ENCODE measurements around the gene DIP2C. TPM values are rescaled to one million over a fixed set of nuclear protein-coding genes. Genes with fewer than 3 reads are reported as not detected.

Gene DIP2C
- total RNA-seq, 1 donor from 2014 or later: 11.4 TPM

GRCh38 chr10:510415-510881 lies 179.0 kb downstream of the DIP2C start:
- TF ChIP-seq, protein P1, sequence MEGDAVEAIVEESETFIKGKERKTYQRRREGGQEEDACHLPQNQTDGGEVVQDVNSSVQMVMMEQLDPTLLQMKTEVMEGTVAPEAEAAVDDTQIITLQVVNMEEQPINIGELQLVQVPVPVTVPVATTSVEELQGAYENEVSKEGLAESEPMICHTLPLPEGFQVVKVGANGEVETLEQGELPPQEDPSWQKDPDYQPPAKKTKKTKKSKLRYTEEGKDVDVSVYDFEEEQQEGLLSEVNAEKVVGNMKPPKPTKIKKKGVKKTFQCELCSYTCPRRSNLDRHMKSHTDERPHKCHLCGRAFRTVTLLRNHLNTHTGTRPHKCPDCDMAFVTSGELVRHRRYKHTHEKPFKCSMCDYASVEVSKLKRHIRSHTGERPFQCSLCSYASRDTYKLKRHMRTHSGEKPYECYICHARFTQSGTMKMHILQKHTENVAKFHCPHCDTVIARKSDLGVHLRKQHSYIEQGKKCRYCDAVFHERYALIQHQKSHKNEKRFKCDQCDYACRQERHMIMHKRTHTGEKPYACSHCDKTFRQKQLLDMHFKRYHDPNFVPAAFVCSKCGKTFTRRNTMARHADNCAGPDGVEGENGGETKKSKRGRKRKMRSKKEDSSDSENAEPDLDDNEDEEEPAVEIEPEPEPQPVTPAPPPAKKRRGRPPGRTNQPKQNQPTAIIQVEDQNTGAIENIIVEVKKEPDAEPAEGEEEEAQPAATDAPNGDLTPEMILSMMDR (conservative IDR thresholded peaks at IDR 0.05; ENCODE audit: low read depth, low read length): no peak
- no peak for DNase-seq (ENCODE audit: low read depth)
- no peak overlapping the region for H3K4me3 ChIP-seq (ENCODE audit: low read depth, low read length)

- H3K4me3 ChIP-seq (ENCODE audit: low read depth, low read length): no peak overlapping the region
- TF ChIP-seq, protein P1 (conservative IDR thresholded peaks at IDR 0.05; ENCODE audit: low read depth, low read length): no peak
- no peak for DNase-seq (ENCODE audit: low read depth)
Measured at GRCh38 chr10:509361-510102, 179.9 kb downstream of the DIP2C start.

DNA sequence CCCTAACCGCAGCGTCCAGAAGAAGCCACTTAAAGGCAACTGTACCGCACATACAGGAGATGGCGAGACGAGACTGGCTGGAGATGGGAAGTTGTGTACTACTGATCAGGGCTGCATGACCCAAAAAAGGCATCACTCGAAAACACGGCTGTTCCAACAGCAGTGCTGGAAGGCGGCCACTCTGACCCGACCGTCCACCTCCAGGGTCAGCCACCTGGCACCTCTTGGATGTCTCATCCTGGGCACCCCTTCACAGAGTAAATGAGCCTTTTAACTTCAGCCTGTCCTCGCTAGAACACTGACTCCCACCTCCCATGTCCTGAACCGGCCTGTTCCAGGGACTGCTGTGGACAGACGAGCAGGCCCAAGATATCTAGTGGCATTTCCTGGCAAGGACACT lies 180.7 kb downstream of the DIP2C start:
- DNase-seq (ENCODE audit: low read depth): no peak
- TF ChIP-seq, protein P1 (conservative IDR thresholded peaks at IDR 0.05; ENCODE audit: low read depth, low read length): no peak
- no peak overlapping the region for H3K4me3 ChIP-seq (ENCODE audit: low read depth, low read length)

DNA sequence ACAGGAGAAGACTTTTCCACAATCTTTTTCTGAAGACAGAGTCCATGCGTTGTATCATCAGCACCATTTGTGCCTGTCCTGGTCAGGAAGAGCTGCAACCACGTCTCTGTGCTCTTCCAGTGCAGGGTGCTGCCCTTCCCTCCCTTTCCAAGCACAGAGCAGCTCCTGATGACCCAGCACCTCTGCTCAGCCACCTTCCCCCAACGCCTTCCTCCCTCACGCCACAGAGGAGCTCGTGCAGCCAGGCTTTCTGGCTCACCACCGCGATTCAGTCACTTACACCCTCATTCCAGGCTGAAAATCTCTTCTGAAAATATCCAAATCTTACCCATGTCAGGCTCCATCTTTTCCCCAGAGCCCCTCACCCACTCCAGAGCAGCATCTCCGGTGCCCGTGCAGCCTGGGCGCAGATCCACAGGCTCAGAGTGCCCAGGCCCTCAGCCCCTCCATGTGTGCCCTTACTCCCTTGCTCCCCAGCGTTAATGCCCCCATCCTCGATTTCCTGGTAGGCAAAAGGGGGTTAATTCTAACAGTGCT lies 181.5 kb downstream of the DIP2C start:
- TF ChIP-seq, protein P1 (conservative IDR thresholded peaks at IDR 0.05; ENCODE audit: low read depth, low read length): no peak

GRCh38 chr10:507355-507699 lies 182.1 kb downstream of the DIP2C start:
- H3K4me3 ChIP-seq (ENCODE audit: low read depth, low read length): no peak overlapping the region
- TF ChIP-seq, protein P1 (conservative IDR thresholded peaks at IDR 0.05; ENCODE audit: low read depth, low read length): no peak
- no peak for DNase-seq (ENCODE audit: low read depth)

More for the DNA sequence above, 181.5 kb downstream of the DIP2C start:
- DNase-seq (ENCODE audit: low read depth): no peak
- H3K4me3 ChIP-seq (ENCODE audit: low read depth, low read length): no peak overlapping the region

DNA sequence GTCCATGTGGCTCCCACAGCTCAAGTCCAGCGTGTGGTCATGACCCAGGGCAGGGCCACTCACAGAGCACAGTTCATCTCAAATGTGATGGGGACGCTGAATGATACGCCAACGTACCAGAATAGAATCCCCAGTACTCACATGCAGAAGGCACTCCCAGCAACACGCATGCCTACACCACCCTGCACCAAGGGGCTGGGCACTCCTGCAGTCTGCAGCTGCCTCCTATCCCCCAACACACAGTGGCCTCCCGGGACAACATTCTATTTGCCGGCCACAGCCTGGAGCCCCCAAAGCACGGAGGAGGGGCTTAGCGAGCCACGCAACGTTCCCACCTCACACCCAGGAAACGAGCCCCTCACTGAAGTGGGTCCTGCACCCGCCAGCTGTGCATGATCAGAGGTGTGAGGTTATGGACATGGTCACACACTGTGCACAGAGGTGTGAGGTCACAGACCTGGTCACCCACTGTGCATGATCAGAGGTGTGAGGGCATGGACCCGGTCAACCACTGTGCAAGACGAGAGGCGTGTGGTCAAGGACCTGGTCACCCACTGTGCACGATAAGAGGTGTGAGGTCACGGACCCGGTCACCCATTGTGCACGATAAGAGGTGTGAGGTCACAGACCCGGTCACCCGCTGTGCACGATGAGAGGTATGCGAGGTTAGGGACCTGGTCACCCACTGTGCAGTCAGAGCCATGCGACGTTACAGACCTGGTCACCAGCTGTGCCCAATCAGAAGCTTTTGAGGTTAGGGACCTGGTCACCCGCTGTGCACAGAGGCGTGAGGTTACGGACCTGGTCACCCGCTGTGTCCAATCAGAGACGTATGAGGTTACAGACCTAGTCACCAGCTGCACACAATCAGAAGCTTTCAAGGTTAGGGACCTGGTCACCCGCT lies 182.8 kb downstream of the DIP2C start:
- no peak for DNase-seq (ENCODE audit: low read depth)
- TF ChIP-seq, protein P1 (conservative IDR thresholded peaks at IDR 0.05; ENCODE audit: low read depth, low read length): no peak
- H3K4me3 ChIP-seq (ENCODE audit: low read depth, low read length): no peak overlapping the region
